ENCODE measurements around the gene ZNF398. TPM values are rescaled to one million over a fixed set of nuclear protein-coding genes. Genes with fewer than 3 reads are reported as not detected.

Gene ZNF398
- total RNA-seq, 1 donor from 2014 or later, result 10.0 TPM

- Histone ChIP-seq H3K27me3 (ENCODE audit: control insufficient read depth, insufficient read depth, low read length) (no peaks in the 10 kb centered on the region), H3K36me3 (ENCODE audit: control insufficient read depth, insufficient read depth, low read length) (no peaks in the 10 kb centered on the region), H3K4me3 (ENCODE audit: low read depth, low read length) (no peak overlapping the region)
- DNase-seq (ENCODE audit: low read depth) (no peak), FAIRE-seq (no peak)
- TF ChIP-seq, protein P1, sequence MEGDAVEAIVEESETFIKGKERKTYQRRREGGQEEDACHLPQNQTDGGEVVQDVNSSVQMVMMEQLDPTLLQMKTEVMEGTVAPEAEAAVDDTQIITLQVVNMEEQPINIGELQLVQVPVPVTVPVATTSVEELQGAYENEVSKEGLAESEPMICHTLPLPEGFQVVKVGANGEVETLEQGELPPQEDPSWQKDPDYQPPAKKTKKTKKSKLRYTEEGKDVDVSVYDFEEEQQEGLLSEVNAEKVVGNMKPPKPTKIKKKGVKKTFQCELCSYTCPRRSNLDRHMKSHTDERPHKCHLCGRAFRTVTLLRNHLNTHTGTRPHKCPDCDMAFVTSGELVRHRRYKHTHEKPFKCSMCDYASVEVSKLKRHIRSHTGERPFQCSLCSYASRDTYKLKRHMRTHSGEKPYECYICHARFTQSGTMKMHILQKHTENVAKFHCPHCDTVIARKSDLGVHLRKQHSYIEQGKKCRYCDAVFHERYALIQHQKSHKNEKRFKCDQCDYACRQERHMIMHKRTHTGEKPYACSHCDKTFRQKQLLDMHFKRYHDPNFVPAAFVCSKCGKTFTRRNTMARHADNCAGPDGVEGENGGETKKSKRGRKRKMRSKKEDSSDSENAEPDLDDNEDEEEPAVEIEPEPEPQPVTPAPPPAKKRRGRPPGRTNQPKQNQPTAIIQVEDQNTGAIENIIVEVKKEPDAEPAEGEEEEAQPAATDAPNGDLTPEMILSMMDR (IDR thresholded peaks at IDR 0.05; ENCODE audit: insufficient read depth, low read length, severe bottlenecking), result no peak
Observed at GRCh38 chr7:149104749-149105148, 42.5 kb upstream of the ZNF398 start.

DNA sequence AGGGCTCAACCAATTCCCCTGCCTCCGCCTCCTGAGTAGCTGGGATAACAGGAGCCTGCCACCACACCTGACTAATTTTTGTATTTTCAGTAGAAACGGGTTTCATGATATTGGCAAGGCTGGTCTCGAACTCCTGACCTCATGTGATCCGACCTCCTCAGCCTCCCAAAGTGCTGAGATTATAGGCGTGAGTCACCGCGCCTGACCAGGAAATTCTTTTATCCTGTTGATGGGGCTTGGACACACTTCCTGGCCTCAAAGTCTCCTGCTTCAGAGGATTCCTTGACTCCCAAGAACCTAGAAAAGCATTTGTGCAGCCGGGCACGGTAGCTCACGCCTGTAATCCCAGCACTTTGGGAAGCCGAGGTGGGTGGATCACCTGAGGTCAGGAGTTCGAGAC is 37.3 kb upstream of the ZNF398 start:
- Histone ChIP-seq H3K4me3 (ENCODE audit: low read depth, low read length) (no peak overlapping the region), H3K27me3 (ENCODE audit: control insufficient read depth, insufficient read depth, low read length) (no peaks in the 10 kb centered on the region), H3K36me3 (ENCODE audit: control insufficient read depth, insufficient read depth, low read length) (no peaks in the 10 kb centered on the region)
- TF ChIP-seq, protein P1 (IDR thresholded peaks at IDR 0.05; ENCODE audit: insufficient read depth, low read length, severe bottlenecking), result no peak
- FAIRE-seq (no peak), DNase-seq (ENCODE audit: low read depth) (no peak)

- Histone ChIP-seq H3K36me3 (ENCODE audit: control insufficient read depth, insufficient read depth, low read length) (no peaks in the 10 kb centered on the region), H3K4me3 (ENCODE audit: low read depth, low read length) (peak overlapping the region; percentile 99), H3K27me3 (ENCODE audit: control insufficient read depth, insufficient read depth, low read length) (no peaks in the 10 kb centered on the region)
- TF ChIP-seq, protein P1 (IDR thresholded peaks at IDR 0.05; ENCODE audit: insufficient read depth, low read length, severe bottlenecking), result no peak
- DNase-seq (ENCODE audit: low read depth) (no peak), FAIRE-seq (no peak)
Observed at GRCh38 chr7:149125189-149125862, 21.9 kb upstream of the ZNF398 start.

DNA sequence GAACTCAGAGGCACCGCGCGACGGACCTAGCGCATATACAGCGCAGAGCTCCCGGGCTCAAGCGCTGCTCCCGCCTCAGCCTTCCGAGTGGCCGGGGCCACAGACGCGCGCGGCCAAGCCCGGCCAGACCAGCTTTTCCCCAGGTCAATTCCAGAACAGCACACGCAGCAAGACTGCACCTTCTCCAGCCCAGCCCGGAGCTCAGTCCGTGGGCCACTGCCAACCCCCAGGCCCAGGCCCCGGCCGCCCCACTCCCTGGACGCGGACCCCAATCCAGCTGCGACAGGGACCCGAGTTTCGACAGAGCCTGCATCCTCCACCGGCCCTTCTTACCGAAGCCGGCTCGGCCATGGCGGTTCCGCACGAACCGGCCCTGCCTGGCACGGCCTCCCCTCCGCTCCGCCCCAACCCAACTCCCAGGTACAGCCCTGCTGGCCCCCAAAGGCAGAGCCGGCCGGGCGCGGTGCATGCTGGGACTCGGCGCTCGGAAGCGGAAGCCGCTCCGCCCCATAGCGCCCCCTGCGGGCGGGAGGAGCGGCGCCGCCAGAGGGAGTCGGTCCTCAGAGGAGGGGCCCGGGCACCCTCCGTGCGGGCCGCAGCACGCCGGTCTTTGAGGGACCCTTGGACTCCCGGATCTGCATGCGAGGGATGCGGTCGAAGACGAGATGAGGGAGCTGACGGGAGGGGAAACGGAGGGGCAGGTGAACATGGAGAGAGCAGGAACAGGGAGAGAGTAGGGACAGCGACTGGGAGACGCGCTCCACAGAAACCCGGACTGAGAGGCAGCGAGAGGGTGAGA is 21.2 kb upstream of the ZNF398 start, which contains the start of gene ZNF425:
Gene ZNF425 (minus strand): TSS at position 462 of the 799 bp plus-strand sequence. CDS start 111 bp downstream, at position 351.
- H3K36me3 ChIP-seq (ENCODE audit: control insufficient read depth, insufficient read depth, low read length), result peaks cover 2% of the 10 kb centered on the region
- H3K4me3 ChIP-seq (ENCODE audit: low read depth, low read length), result peak within 1 kb of the TSS; percentile 99
- no peaks in the 10 kb centered on the region for H3K27me3 ChIP-seq (ENCODE audit: control insufficient read depth, insufficient read depth, low read length)
- TF ChIP-seq, protein P1 (IDR thresholded peaks at IDR 0.05; ENCODE audit: insufficient read depth, low read length, severe bottlenecking), result peak; percentile 98
- DNase-seq (ENCODE audit: low read depth), result peak; percentile 76
- no peak for FAIRE-seq

DNA sequence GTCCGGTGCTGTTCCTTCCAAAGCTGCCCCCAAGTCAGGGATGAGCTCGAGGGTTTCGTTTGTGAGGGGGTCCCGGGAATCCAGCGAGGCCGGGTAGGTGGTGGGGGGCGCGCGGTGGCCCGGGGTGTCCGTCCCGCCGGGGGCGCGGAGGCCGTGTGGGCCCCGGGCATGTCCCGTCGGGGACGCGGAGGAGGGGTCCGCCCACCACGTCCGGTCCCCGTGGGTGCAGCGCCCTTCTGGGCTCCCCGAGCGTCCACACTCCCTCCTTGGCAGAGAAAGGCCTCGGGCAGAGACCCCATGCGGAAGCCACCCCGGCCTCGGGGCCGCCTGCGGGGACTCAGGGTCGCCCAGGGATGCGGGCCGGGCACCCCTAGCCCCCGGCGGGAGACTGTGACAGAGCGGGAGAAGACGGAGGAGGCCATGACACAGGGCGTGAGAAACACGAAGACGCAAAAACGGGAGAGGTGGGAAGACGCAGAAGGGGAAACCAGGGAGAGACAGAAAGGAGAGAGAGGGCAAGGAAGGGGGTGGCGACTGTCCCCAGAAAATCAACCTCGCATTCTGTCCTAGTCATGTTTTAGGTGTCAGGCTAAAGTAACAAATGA is 20.5 kb upstream of the ZNF398 start:
- H3K27me3 ChIP-seq (ENCODE audit: control insufficient read depth, insufficient read depth, low read length), result no peaks in the 10 kb centered on the region
- TF ChIP-seq, protein P1 (IDR thresholded peaks at IDR 0.05; ENCODE audit: insufficient read depth, low read length, severe bottlenecking), result no peak
- FAIRE-seq (no peak), DNase-seq (ENCODE audit: low read depth) (no peak)
- H3K4me3 ChIP-seq (ENCODE audit: low read depth, low read length), result peak overlapping the region; percentile 99
- H3K36me3 ChIP-seq (ENCODE audit: control insufficient read depth, insufficient read depth, low read length), result peaks cover 2% of the 10 kb centered on the region
